Breast epithelium (tissue), 4 donors: Measurements from ENCODE around the gene S100A10. TPM values are rescaled to one million over a fixed set of nuclear protein-coding genes. Genes with fewer than 3 reads are reported as not detected.

Source experiments
- DNase-seq, 2 donors: peaks; one replicate each; pipeline ENCODE4 v3.0.0-alpha.2; 2019; ENCODE audit warnings: low spot score in 2 of 2
- H3K27ac ChIP-seq, 2 donors: fragments of 200-600 bp; sonication (generic) in 1 of 2; one replicate each; pipeline ENCODE4 v1.5.1; 2016 to 2019; ENCODE audit warnings: mild to moderate bottlenecking in 1 of 2
- H3K27me3 ChIP-seq, 2 donors: fragments of 200-600 bp; sonication (generic) in 1 of 2; one replicate each; pipeline versions ENCODE4 v1.5.1 to v1.6.0; 2017 to 2019; ENCODE audit warnings: control low read depth in 1 of 2, mild to moderate bottlenecking in 1 of 2
- H3K36me3 ChIP-seq: fragments of 200-600 bp; one replicate; pipeline ENCODE4 v1.5.1; 2019
- H3K4me1 ChIP-seq, 2 donors: fragments of 200-600 bp; sonication (generic); one replicate each; pipeline ENCODE4 v1.5.1; 2016 to 2019; ENCODE audit warnings: control low read depth in 1 of 2
- H3K4me3 ChIP-seq, 3 donors: fragments of 200-600 bp; sonication (generic); 1 replicate in 2 of 3; 2 replicates in 1 of 3; pipeline ENCODE4 v1.5.1; 2016 to 2019; ENCODE audit warnings: mild to moderate bottlenecking in 3 of 3, moderate library complexity in 2 of 3
- H3K9me3 ChIP-seq, 2 donors: fragments of 200-600 bp; sonication (generic) in 1 of 2; one replicate each; pipeline ENCODE4 v1.5.1; 2016 to 2019; ENCODE audit warnings: control low read depth in 1 of 2
- POLR2A ChIP-seq: fragments of 450-650 bp; IDR thresholded peaks from one replicate; pipeline ENCODE4 v1.6.1; 2016; ENCODE audit warnings: antibody characterized with exemption, mild to moderate bottlenecking, moderate library complexity
- POLR2AphosphoS5 ChIP-seq, 3 donors: sonication (generic); formaldehyde crosslinking; IDR thresholded peaks; one replicate each; pipeline ENCODE4 v1.6.1; 2017; ENCODE audit warnings: antibody characterized with exemption in 3 of 3
- intact Hi-C: fragments of 100-400 bp; cut with DNase I; formaldehyde crosslinking; loops from one replicate; pipeline ENCODE4 v1.15.1; 2023; ENCODE audit warnings: low total_unique reads
- total RNA-seq, 3 donors: library from RNA; depleted of rRNA; stranded (reverse); fragments of >200 nt; gene quantifications; one replicate each; pipeline ENCODE4 v1.1.0, GENCODE V29; 2016
- TF ChIP-seq, protein P1 (sequence below), 3 donors: fragments of 450-650 bp; IDR thresholded peaks; one replicate each; pipeline ENCODE4 v1.5.1; 2016 to 2017; ENCODE audit warnings: antibody characterized with exemption in 3 of 3, mild to moderate bottlenecking in 3 of 3, moderate library complexity in 3 of 3

Gene S100A10
- total RNA-seq, 3 donors from 2014 or later: 70.4 to 156 (median 84.9) TPM

GRCh38 chr1:151958959-151959358 lies 34.7 kb downstream of the S100A10 start:
- TF ChIP-seq POLR2A: no peak
- TF ChIP-seq POLR2AphosphoS5 (IDR thresholded peaks at IDR 0.05): no peak
- TF ChIP-seq, protein P1, sequence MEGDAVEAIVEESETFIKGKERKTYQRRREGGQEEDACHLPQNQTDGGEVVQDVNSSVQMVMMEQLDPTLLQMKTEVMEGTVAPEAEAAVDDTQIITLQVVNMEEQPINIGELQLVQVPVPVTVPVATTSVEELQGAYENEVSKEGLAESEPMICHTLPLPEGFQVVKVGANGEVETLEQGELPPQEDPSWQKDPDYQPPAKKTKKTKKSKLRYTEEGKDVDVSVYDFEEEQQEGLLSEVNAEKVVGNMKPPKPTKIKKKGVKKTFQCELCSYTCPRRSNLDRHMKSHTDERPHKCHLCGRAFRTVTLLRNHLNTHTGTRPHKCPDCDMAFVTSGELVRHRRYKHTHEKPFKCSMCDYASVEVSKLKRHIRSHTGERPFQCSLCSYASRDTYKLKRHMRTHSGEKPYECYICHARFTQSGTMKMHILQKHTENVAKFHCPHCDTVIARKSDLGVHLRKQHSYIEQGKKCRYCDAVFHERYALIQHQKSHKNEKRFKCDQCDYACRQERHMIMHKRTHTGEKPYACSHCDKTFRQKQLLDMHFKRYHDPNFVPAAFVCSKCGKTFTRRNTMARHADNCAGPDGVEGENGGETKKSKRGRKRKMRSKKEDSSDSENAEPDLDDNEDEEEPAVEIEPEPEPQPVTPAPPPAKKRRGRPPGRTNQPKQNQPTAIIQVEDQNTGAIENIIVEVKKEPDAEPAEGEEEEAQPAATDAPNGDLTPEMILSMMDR (IDR thresholded peaks at IDR 0.05): no peak
- intact Hi-C loops: no loop called here
- Histone ChIP-seq H3K27me3 (no peaks in the 10 kb centered on the region), H3K36me3 (no peaks in the 10 kb centered on the region), H3K9me3 (no peaks in the 10 kb centered on the region), H3K4me3 (no peak overlapping the region), H3K27ac (no peak overlapping the region), H3K4me1 (no peaks in the 10 kb centered on the region)
- DNase-seq: no peak

GRCh38 chr1:151956957-151957497 lies 36.6 kb downstream of the S100A10 start:
- Histone ChIP-seq H3K4me3 (no peak overlapping the region), H3K36me3 (no peaks in the 10 kb centered on the region), H3K27ac (no peak overlapping the region), H3K9me3 (no peaks in the 10 kb centered on the region), H3K27me3 (no peaks in the 10 kb centered on the region), H3K4me1 (no peaks in the 10 kb centered on the region)
- DNase-seq: no peak
- intact Hi-C loops: no loop called here
- TF ChIP-seq POLR2A: no peak

- H3K27ac ChIP-seq: no peak overlapping the region
- no peaks in the 10 kb centered on the region for H3K36me3 ChIP-seq
- TF ChIP-seq POLR2AphosphoS5 (IDR thresholded peaks at IDR 0.05) (no peak), POLR2A (no peak)
- TF ChIP-seq, protein P1 (IDR thresholded peaks at IDR 0.05): no peak
- H3K27me3 ChIP-seq: no peaks in the 10 kb centered on the region
- H3K9me3 ChIP-seq: no peaks in the 10 kb centered on the region
- no peak for DNase-seq
- H3K4me3 ChIP-seq: no peak overlapping the region
- no peaks in the 10 kb centered on the region for H3K4me1 ChIP-seq
- intact Hi-C loops: no loop called here
Measured at GRCh38 chr1:151953409-151954094, 40.1 kb downstream of the S100A10 start.

DNA sequence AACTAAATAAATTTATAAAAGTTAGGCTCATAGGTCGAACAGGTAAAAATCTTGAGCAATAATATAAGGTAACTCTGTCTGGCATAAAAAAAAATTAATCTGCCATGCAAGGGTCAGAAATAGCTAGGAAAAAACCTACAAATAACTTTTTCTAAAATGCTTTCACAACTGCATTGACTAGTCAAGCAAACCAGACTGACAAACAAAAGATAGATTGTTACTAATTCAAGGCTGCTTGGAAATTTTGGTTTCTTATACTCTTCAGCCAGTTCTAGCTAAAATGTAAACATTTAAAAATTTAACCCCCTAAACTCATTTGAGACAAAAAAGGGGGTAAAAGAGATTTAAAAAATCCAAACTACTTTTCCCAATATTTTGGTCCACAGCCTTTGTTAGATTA lies 40.8 kb downstream of the S100A10 start:
- intact Hi-C loops: no loop called here
- H3K9me3 ChIP-seq: no peaks in the 10 kb centered on the region
- no peak overlapping the region for H3K27ac ChIP-seq
- no peak overlapping the region for H3K4me3 ChIP-seq
- no peaks in the 10 kb centered on the region for H3K36me3 ChIP-seq
- no peaks in the 10 kb centered on the region for H3K4me1 ChIP-seq
- H3K27me3 ChIP-seq: no peaks in the 10 kb centered on the region
- DNase-seq: no peak
- TF ChIP-seq POLR2A (no peak), POLR2AphosphoS5 (IDR thresholded peaks at IDR 0.05) (no peak)
- TF ChIP-seq, protein P1 (IDR thresholded peaks at IDR 0.05): no peak

DNA sequence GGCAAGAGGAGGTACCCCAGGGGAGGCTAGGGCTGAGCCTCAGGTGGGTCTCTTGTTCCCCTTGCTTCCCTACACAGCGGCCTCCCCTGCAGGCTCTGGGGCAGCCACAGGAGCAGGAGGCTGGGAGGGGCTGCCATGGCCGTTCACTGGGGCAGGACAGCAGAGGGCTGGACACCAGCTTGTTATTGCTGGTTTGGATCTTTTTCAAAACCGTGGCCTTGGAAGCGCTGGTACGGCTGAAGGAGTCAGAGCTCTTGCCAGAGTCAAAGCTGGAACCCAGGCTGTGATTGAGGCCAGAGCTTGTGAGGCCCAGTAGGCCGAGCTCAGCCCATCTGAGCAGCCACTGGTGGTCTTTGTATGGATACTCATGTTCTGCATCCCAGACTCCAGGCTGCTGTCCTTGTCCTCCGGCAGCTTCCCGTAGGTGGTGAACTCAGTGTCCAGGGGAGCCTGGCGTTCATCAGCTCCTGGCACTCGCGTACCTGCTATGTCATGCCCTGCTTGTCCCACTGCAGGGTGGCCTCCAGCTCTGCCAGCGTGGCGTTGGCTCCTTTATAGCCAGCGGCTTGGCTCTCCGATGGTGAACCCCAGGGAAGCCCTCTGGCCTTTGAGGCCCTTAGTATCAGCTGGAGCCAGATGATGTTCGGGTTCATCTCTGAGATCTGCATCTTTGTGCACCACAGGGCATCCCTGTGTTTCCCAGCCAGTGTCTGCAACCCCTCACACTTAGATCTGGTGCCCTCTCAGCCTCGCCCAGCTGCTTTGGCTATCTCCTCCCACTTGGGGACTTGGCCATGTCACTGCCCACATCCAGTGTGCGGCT lies 44.1 kb downstream of the S100A10 start:
- Histone ChIP-seq H3K36me3 (no peaks in the 10 kb centered on the region), H3K9me3 (no peaks in the 10 kb centered on the region)
- intact Hi-C loops: no loop called here

More for the DNA sequence above, 44.1 kb downstream of the S100A10 start:
- TF ChIP-seq, protein P1 (IDR thresholded peaks at IDR 0.05): no peak
- TF ChIP-seq POLR2A (no peak), POLR2AphosphoS5 (IDR thresholded peaks at IDR 0.05) (no peak)
- no peak for DNase-seq
- H3K4me1 ChIP-seq: peaks cover 5 to 7% of the 10 kb centered on the region in 2 donors
- no peaks in the 10 kb centered on the region for H3K27me3 ChIP-seq
- H3K4me3 ChIP-seq: no peak overlapping the region
- H3K27ac ChIP-seq: no peak overlapping the region
